Measurements from ENCODE around the gene UGCG. TPM values are rescaled to one million over a fixed set of nuclear protein-coding genes. Genes with fewer than 3 reads are reported as not detected.

The UGCG gene
- total RNA-seq, 4 donors from 2014 or later = 81.3 to 113 (median 90.6) TPM

GRCh38 chr9:111926421-111926875, 29.8 kb downstream of the UGCG start:
- intact Hi-C loops (cut with DNase I; ENCODE audit: low total_unique reads) = no loop called here
- no peak for TF ChIP-seq POLR2A (IDR thresholded peaks at IDR 0.05)
- TF ChIP-seq CTCF (IDR thresholded peaks at IDR 0.05) = no peak
- no peak overlapping the region for H3K4me3 ChIP-seq (ENCODE audit: low read depth, poor library complexity, severe bottlenecking)
- WGBS, 2 donors = 61 to 62% methylated on average over 6 of the region's 6 CpGs
- peak in 1 of 2 donors; percentile 36 for DNase-seq (ENCODE audit: low spot score in 2 of 2)

- no peak for DNase-seq (ENCODE audit: low spot score in 2 of 2)
- intact Hi-C loops (cut with DNase I; ENCODE audit: low total_unique reads) = no loop called here
- no peak overlapping the region for H3K4me3 ChIP-seq (ENCODE audit: low read depth, poor library complexity, severe bottlenecking)
- no peak for TF ChIP-seq POLR2A (IDR thresholded peaks at IDR 0.05)
- TF ChIP-seq CTCF (IDR thresholded peaks at IDR 0.05) = no peak
Observed at GRCh38 chr9:111928359-111928720, 31.7 kb downstream of the UGCG start.

DNA sequence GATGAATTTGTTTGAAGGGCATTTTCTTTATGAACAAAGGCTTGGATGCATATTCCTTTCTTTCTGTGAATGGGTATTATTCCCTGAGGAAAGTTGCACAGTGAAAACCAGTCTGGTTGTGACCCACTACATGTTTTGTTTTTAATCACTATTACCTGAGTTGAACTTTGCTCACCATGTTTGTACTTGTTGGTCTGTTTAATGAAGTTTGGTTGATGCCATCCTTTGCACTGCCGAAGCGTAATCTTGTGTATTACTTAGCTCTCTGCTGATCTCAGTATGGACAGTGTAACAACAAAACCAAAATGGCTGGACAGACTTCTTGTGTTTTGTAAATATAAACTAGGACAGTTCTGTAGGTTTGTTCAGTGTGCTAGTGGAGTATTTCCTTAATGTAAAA, 38.1 kb downstream of the UGCG start:
- DNase-seq (ENCODE audit: low spot score in 2 of 2) = no peak
- WGBS, 2 donors = 71 to 80% methylated on average over 2 of the region's 2 CpGs

GRCh38 chr9:111936391-111936790, 39.8 kb downstream of the UGCG start:
- no peak for DNase-seq (ENCODE audit: low spot score in 2 of 2)
- TF ChIP-seq POLR2A (IDR thresholded peaks at IDR 0.05) (no peak), CTCF (IDR thresholded peaks at IDR 0.05) (no peak)
- intact Hi-C loops (cut with DNase I; ENCODE audit: low total_unique reads) = no loop called here
- H3K4me3 ChIP-seq (ENCODE audit: low read depth, poor library complexity, severe bottlenecking) = no peak overlapping the region
- WGBS, 2 donors = 89 to 92% methylated on average over 2 of the region's 2 CpGs

More for the DNA sequence above, 38.1 kb downstream of the UGCG start:
- TF ChIP-seq CTCF (IDR thresholded peaks at IDR 0.05) (no peak), POLR2A (IDR thresholded peaks at IDR 0.05) (no peak)
- H3K4me3 ChIP-seq (ENCODE audit: low read depth, poor library complexity, severe bottlenecking) = no peak overlapping the region
- intact Hi-C loops (cut with DNase I; ENCODE audit: low total_unique reads) = no loop called here

DNA sequence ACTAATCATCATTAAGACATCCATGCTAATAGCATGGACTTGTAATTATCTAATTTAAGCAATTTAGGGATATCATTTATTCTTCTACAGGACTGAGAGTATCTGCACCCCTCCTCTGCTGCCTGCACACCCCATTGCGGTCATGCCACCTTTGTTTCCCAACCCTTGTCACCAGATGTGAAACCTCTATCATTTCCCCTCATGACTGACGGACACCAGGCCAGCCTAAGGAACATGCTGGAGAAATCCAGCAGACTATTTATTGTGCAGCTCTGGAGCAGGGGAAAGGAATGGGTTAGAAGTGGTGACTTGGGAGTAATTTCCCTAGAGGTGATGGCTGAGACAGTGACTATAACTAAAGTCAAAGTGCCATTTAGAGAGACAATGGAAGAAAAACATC, 40.7 kb downstream of the UGCG start:
- 85 to 90% methylated on average over 2 of the region's 2 CpGs for WGBS, 2 donors
- TF ChIP-seq CTCF (IDR thresholded peaks at IDR 0.05) = no peak
- no peak for TF ChIP-seq POLR2A (IDR thresholded peaks at IDR 0.05)
- DNase-seq (ENCODE audit: low spot score in 2 of 2) = peak in 1 of 2 donors; percentile 70
- intact Hi-C loops (cut with DNase I; ENCODE audit: low total_unique reads) = no loop called here
- no peak overlapping the region for H3K4me3 ChIP-seq (ENCODE audit: low read depth, poor library complexity, severe bottlenecking)

GRCh38 chr9:111937781-111938426, 41.3 kb downstream of the UGCG start:
- H3K4me3 ChIP-seq (ENCODE audit: low read depth, poor library complexity, severe bottlenecking) = no peak overlapping the region
- intact Hi-C loops (cut with DNase I; ENCODE audit: low total_unique reads) = no loop called here
- DNase-seq (ENCODE audit: low spot score in 2 of 2) = peak in 1 of 2 donors; percentile 31
- WGBS, 2 donors = 32 to 35% methylated on average over 12 of the region's 12 CpGs
- TF ChIP-seq CTCF (IDR thresholded peaks at IDR 0.05) = no peak
- TF ChIP-seq POLR2A (IDR thresholded peaks at IDR 0.05) = no peak

Measured in lower leg skin (tissue), 4 donors.